ENCODE data around the gene CCNL2. TPM values are rescaled to one million over a fixed set of nuclear protein-coding genes. Genes with fewer than 3 reads are reported as not detected.

CCNL2 gene
- total and polyA plus RNA-seq, 2 of the 13 experiments (the other 11 are each of a cell fraction or from before 2014, with no cell fraction given), result 105 to 340 TPM

GRCh38 chr1:1399187-1399871 lies at the start of gene CCNL2 (continued):
- TF ChIP-seq IRF9 (CRISPR knock-in tag; IDR thresholded peaks at IDR 0.05; ENCODE audit: borderline replicate concordance) (peak; percentile 58; the same call in 1 of the 2 replicates), RFXAP (CRISPR knock-in tag; IDR thresholded peaks at IDR 0.05; ENCODE audit: borderline replicate concordance) (no peak), ZFP37 (CRISPR knock-in tag; IDR thresholded peaks at IDR 0.05; ENCODE audit: borderline replicate concordance) (no peak), ZNF441 (CRISPR knock-in tag; IDR thresholded peaks at IDR 0.05; ENCODE audit: borderline replicate concordance) (peak; percentile 62; the same call in 1 of the 2 replicates), CAMTA2 (CRISPR knock-in tag; IDR thresholded peaks at IDR 0.05; ENCODE audit: borderline replicate concordance) (no peak), KAT2B (IDR thresholded peaks at IDR 0.05; ENCODE audit: borderline replicate concordance, low read depth, low read length) (no peak), KLF13 (CRISPR knock-in tag; IDR thresholded peaks at IDR 0.05) (no peak), CCAR2 (optimal IDR thresholded peaks at IDR 0.05; ENCODE audit: low read depth, low read length) (no peak), BCL6 (CRISPR knock-in tag; IDR thresholded peaks at IDR 0.05) (peak; percentile 21; the same call in 1 of the 2 replicates), ETV5 (CRISPR knock-in tag; IDR thresholded peaks at IDR 0.05; ENCODE audit: borderline replicate concordance) (peak; percentile 85), ATAD3A (CRISPR knock-in tag; IDR thresholded peaks at IDR 0.05) (no peak)
- TF ChIP-seq, protein P1, sequence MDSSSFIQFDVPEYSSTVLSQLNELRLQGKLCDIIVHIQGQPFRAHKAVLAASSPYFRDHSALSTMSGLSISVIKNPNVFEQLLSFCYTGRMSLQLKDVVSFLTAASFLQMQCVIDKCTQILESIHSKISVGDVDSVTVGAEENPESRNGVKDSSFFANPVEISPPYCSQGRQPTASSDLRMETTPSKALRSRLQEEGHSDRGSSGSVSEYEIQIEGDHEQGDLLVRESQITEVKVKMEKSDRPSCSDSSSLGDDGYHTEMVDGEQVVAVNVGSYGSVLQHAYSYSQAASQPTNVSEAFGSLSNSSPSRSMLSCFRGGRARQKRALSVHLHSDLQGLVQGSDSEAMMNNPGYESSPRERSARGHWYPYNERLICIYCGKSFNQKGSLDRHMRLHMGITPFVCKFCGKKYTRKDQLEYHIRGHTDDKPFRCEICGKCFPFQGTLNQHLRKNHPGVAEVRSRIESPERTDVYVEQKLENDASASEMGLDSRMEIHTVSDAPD (CRISPR knock-in tag; IDR thresholded peaks at IDR 0.05), result no peak
- TF ChIP-seq, protein P2, sequence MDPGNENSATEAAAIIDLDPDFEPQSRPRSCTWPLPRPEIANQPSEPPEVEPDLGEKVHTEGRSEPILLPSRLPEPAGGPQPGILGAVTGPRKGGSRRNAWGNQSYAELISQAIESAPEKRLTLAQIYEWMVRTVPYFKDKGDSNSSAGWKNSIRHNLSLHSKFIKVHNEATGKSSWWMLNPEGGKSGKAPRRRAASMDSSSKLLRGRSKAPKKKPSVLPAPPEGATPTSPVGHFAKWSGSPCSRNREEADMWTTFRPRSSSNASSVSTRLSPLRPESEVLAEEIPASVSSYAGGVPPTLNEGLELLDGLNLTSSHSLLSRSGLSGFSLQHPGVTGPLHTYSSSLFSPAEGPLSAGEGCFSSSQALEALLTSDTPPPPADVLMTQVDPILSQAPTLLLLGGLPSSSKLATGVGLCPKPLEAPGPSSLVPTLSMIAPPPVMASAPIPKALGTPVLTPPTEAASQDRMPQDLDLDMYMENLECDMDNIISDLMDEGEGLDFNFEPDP (CRISPR knock-in tag; conservative IDR thresholded peaks at IDR 0.05), result no peak
- TF ChIP-seq, protein P3, sequence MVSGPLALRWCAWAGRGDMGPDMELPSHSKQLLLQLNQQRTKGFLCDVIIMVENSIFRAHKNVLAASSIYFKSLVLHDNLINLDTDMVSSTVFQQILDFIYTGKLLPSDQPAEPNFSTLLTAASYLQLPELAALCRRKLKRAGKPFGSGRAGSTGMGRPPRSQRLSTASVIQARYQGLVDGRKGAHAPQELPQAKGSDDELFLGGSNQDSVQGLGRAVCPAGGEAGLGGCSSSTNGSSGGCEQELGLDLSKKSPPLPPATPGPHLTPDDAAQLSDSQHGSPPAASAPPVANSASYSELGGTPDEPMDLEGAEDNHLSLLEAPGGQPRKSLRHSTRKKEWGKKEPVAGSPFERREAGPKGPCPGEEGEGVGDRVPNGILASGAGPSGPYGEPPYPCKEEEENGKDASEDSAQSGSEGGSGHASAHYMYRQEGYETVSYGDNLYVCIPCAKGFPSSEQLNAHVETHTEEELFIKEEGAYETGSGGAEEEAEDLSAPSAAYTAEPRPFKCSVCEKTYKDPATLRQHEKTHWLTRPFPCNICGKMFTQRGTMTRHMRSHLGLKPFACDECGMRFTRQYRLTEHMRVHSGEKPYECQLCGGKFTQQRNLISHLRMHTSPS (CRISPR knock-in tag; IDR thresholded peaks at IDR 0.05; ENCODE audit: low read depth), result no peak; the same call in 1 of the 2 replicates
- TF ChIP-seq, protein P4, sequence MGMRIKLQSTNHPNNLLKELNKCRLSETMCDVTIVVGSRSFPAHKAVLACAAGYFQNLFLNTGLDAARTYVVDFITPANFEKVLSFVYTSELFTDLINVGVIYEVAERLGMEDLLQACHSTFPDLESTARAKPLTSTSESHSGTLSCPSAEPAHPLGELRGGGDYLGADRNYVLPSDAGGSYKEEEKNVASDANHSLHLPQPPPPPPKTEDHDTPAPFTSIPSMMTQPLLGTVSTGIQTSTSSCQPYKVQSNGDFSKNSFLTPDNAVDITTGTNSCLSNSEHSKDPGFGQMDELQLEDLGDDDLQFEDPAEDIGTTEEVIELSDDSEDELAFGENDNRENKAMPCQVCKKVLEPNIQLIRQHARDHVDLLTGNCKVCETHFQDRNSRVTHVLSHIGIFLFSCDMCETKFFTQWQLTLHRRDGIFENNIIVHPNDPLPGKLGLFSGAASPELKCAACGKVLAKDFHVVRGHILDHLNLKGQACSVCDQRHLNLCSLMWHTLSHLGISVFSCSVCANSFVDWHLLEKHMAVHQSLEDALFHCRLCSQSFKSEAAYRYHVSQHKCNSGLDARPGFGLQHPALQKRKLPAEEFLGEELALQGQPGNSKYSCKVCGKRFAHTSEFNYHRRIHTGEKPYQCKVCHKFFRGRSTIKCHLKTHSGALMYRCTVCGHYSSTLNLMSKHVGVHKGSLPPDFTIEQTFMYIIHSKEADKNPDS (CRISPR knock-in tag; IDR thresholded peaks at IDR 0.05), result peak; percentile 82; the same call in 1 of the 2 replicates
- TF ChIP-seq, protein P5, sequence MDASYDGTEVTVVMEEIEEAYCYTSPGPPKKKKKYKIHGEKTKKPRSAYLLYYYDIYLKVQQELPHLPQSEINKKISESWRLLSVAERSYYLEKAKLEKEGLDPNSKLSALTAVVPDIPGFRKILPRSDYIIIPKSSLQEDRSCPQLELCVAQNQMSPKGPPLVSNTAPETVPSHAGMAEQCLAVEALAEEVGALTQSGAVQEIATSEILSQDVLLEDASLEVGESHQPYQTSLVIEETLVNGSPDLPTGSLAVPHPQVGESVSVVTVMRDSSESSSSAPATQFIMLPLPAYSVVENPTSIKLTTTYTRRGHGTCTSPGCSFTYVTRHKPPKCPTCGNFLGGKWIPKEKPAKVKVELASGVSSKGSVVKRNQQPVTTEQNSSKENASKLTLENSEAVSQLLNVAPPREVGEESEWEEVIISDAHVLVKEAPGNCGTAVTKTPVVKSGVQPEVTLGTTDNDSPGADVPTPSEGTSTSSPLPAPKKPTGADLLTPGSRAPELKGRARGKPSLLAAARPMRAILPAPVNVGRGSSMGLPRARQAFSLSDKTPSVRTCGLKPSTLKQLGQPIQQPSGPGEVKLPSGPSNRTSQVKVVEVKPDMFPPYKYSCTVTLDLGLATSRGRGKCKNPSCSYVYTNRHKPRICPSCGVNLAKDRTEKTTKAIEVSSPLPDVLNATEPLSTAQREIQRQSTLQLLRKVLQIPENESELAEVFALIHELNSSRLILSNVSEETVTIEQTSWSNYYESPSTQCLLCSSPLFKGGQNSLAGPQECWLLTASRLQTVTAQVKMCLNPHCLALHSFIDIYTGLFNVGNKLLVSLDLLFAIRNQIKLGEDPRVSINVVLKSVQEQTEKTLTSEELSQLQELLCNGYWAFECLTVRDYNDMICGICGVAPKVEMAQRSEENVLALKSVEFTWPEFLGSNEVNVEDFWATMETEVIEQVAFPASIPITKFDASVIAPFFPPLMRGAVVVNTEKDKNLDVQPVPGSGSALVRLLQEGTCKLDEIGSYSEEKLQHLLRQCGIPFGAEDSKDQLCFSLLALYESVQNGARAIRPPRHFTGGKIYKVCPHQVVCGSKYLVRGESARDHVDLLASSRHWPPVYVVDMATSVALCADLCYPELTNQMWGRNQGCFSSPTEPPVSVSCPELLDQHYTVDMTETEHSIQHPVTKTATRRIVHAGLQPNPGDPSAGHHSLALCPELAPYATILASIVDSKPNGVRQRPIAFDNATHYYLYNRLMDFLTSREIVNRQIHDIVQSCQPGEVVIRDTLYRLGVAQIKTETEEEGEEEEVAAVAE (CRISPR knock-in tag; IDR thresholded peaks at IDR 0.05; ENCODE audit: borderline replicate concordance), result peak; percentile 64; the same call in 1 of the 2 replicates
